H9 (cell line): Measurements from ENCODE around the gene APPL1. TPM values are rescaled to one million over a fixed set of nuclear protein-coding genes. Genes with fewer than 3 reads are reported as not detected.

Experiments
- DNase-seq: peaks from one replicate; pipeline ENCODE4 v3.0.0-alpha.2; 2017
- H2AFZ ChIP-seq: one replicate; pipeline ENCODE4 v1.6.1; 2013; ENCODE audit warnings: mild to moderate bottlenecking, low read length, control low read depth, moderate library complexity
- H2AK5ac ChIP-seq: 2 replicates; pipeline ENCODE4 v1.6.1; 2013; ENCODE audit warnings: low read length, control low read depth, mixed read lengths; ENCODE audit not compliant: insufficient read length
- H2BK120ac ChIP-seq: one replicate; pipeline ENCODE4 v1.6.1; 2013; ENCODE audit warnings: low read depth, mild to moderate bottlenecking, low read length, control low read depth, inconsistent platforms; ENCODE audit not compliant: poor library complexity, severe bottlenecking
- H2BK12ac ChIP-seq: 2 replicates; pipeline ENCODE4 v1.6.1; 2013; ENCODE audit warnings: low read length, control low read depth, mixed read lengths, low read depth; ENCODE audit not compliant: insufficient read length
- H2BK15ac ChIP-seq: 2 replicates; pipeline ENCODE4 v1.6.1; 2013; ENCODE audit warnings: low read depth, low read length, control low read depth
- H2BK20ac ChIP-seq: one replicate; pipeline ENCODE4 v1.6.1; 2013; ENCODE audit warnings: low read depth, mild to moderate bottlenecking, low read length, control low read depth, inconsistent platforms; ENCODE audit not compliant: poor library complexity, severe bottlenecking
- H2BK5ac ChIP-seq: 2 replicates; pipeline ENCODE4 v1.6.1; 2013; ENCODE audit warnings: low read length, control low read depth, mixed read lengths; ENCODE audit not compliant: insufficient read length
- H3K14ac ChIP-seq: 2 replicates; pipeline ENCODE4 v1.6.1; 2013; ENCODE audit warnings: low read length, control low read depth; ENCODE audit not compliant: insufficient read depth
- H3K18ac ChIP-seq: 2 replicates; pipeline ENCODE4 v1.6.1; 2013; ENCODE audit warnings: low read depth, mild to moderate bottlenecking, mixed read lengths, low read length, control low read depth; ENCODE audit not compliant: insufficient read length
- H3K23ac ChIP-seq: 2 replicates; pipeline ENCODE4 v1.6.1; 2013; ENCODE audit warnings: low read length, control low read depth, mixed read lengths, low read depth; ENCODE audit not compliant: insufficient read length
- H3K23me2 ChIP-seq: 2 replicates; pipeline ENCODE4 v1.6.1; 2013; ENCODE audit warnings: low read depth, mild to moderate bottlenecking, mixed read lengths, low read length, control low read depth; ENCODE audit not compliant: insufficient read length, poor library complexity, severe bottlenecking
- H3K27ac ChIP-seq: 2 replicates; pipeline ENCODE4 v1.5.1; 2013; ENCODE audit warnings: low read length, control low read depth, mixed read lengths, low read depth; ENCODE audit not compliant: insufficient read length
- H3K27me3 ChIP-seq: 2 replicates; pipeline ENCODE4 v1.6.1; 2013; ENCODE audit warnings: low read length, control low read depth, inconsistent platforms; ENCODE audit not compliant: insufficient read depth
- H3K4ac ChIP-seq: 2 replicates; pipeline ENCODE4 v1.6.1; 2013; ENCODE audit warnings: low read depth, mild to moderate bottlenecking, control low read depth, inconsistent platforms, low read length, moderate library complexity
- H3K4me1 ChIP-seq: 2 replicates; pipeline ENCODE4 v1.6.1; 2013; ENCODE audit warnings: low read length, control low read depth, inconsistent platforms; ENCODE audit not compliant: insufficient read depth
- H3K4me2 ChIP-seq: 2 replicates; pipeline ENCODE4 v1.6.1; 2013; ENCODE audit warnings: low read length, control low read depth, mixed read lengths; ENCODE audit not compliant: insufficient read length, insufficient read depth
- H3K56ac ChIP-seq: 2 replicates; pipeline ENCODE4 v1.6.1; 2013; ENCODE audit warnings: low read depth, mild to moderate bottlenecking, mixed read lengths, low read length, control low read depth; ENCODE audit not compliant: insufficient read length
- H3K79me1 ChIP-seq: 2 replicates; pipeline ENCODE4 v1.6.1; 2013; ENCODE audit warnings: low read depth, mild to moderate bottlenecking, moderate library complexity, low read length, control low read depth, inconsistent platforms; ENCODE audit not compliant: insufficient read depth, poor library complexity, severe bottlenecking
- H3K79me2 ChIP-seq: 2 replicates; pipeline ENCODE4 v1.6.1; 2013; ENCODE audit warnings: low read length, control low read depth, inconsistent platforms; ENCODE audit not compliant: insufficient read depth
- H3K9ac ChIP-seq: 2 replicates; pipeline ENCODE4 v1.6.1; 2013; ENCODE audit warnings: low read length, control low read depth, mixed read lengths; ENCODE audit not compliant: insufficient read length; ENCODE audit errors: extremely low read depth
- H3K9me3 ChIP-seq: one replicate; pipeline ENCODE4 v1.6.1; 2013; ENCODE audit warnings: low read depth, low read length, inconsistent platforms; ENCODE audit not compliant: control insufficient read depth
- H3T11ph ChIP-seq: one replicate; pipeline ENCODE4 v1.6.1; 2013; ENCODE audit warnings: mild to moderate bottlenecking, low read length, control low read depth, inconsistent platforms
- H4K20me1 ChIP-seq: one replicate; pipeline ENCODE4 v1.6.1; 2013; ENCODE audit not compliant: control insufficient read depth, insufficient read length, insufficient read depth
- H4K5ac ChIP-seq: 2 replicates; pipeline ENCODE4 v1.6.1; 2013; ENCODE audit warnings: low read depth, mild to moderate bottlenecking, mixed read lengths, low read length, control low read depth; ENCODE audit not compliant: insufficient read length
- H4K8ac ChIP-seq: replicated peaks from 2 replicates; pipeline ENCODE4 v1.6.1; 2013; ENCODE audit warnings: low read length, control low read depth, mixed read lengths, low read depth; ENCODE audit not compliant: insufficient read length
- H4K91ac ChIP-seq: 2 replicates; pipeline ENCODE4 v1.6.1; 2013; ENCODE audit warnings: low read depth, mild to moderate bottlenecking, moderate library complexity, mixed read lengths, low read length, control low read depth; ENCODE audit not compliant: insufficient read length
- H3K27ac Mint-ChIP-seq, 3 experiments: 2 replicates in 2 of 3; 3 replicates in 1 of 3; pipeline ENCODE4 v1.8.0; 2020 to 2021; ENCODE audit warnings: mixed read lengths in 3 of 3, mild to moderate bottlenecking in 1 of 3, moderate library complexity in 1 of 3
- H3K27me3 Mint-ChIP-seq: 2 replicates; pipeline ENCODE4 v1.8.0; 2021; ENCODE audit warnings: low read depth, mild to moderate bottlenecking, moderate library complexity, mixed read lengths
- H3K36me3 Mint-ChIP-seq, 3 experiments: 2 replicates in 2 of 3; 3 replicates in 1 of 3; pipeline ENCODE4 v1.8.0; 2020 to 2021; ENCODE audit warnings: low read depth in 3 of 3, mixed read lengths in 3 of 3; ENCODE audit not compliant: insufficient read depth in 1 of 3
- H3K4me1 Mint-ChIP-seq, 2 experiments: 2 replicates each; pipeline ENCODE4 v1.8.0; 2020; ENCODE audit warnings: mixed read lengths in 2 of 2
- H3K4me3 Mint-ChIP-seq, 2 experiments: 2 replicates in 1 of 2; 3 replicates in 1 of 2; pipeline ENCODE4 v1.8.0; 2020 to 2021; ENCODE audit warnings: mild to moderate bottlenecking in 2 of 2, mixed read lengths in 2 of 2, moderate library complexity in 1 of 2
- H3K9me3 Mint-ChIP-seq, 2 experiments: 2 replicates in 1 of 2; 3 replicates in 1 of 2; pipeline ENCODE4 v1.8.0; 2020; ENCODE audit warnings: mild to moderate bottlenecking in 2 of 2, mixed read lengths in 2 of 2, moderate library complexity in 1 of 2
- WGBS: extraction: QIAGEN DNeasy Blood & Tissue Kit; methylation state at CpG from one replicate; pipeline ENCODE4 v1.1.7; 2013; ENCODE audit warnings: missing lambda C conversion rate, low lambda C conversion rate, mixed read lengths; ENCODE audit not compliant: insufficient read length; ENCODE audit errors: extremely low coverage; 5-methylcytosine and 5-hydroxymethylcytosine counted together
- total RNA-seq: library from RNA; stranded (reverse); gene quantifications from 2 replicates; pipeline ENCODE4 v1.2.1, GENCODE V29; 2021
- TF ChIP-seq, protein P1 (sequence below): fragments of 200-600 bp; sonication (generic); conservative IDR thresholded peaks from 3 replicates; pipeline ENCODE4 v1.8.0; 2021; ENCODE audit warnings: antibody characterized with exemption, mild to moderate bottlenecking

Gene APPL1
- total RNA-seq, 1 experiment from 2014 or later = 34.4 TPM

DNA sequence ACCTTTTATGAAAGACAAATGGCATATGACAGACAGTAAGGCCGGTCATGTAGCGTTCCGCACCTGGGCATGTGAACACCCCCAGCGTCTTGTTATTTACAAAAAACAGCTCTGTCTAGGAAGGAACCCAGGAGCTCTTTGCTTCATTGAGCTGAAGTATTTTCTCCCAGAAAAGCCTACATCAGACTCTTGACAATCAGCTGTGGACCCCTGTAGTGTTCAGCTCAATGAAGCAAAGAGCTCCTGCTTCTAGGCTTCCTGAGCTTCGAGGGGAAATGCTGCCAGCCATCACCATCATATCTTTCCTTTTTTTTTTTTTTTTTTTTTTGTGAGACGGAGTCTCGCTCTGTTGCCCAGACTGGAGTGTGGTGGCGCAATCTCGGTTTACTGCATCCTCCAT, 60.9 kb downstream of the APPL1 start:
- Mint-ChIP-seq H3K9me3 (peaks cover 6 to 7% of the 10 kb centered on the region in 2 experiments; a peak in 3 of 5 replicates), H3K36me3 (peaks cover 0 to 7% (median 0%) of the 10 kb centered on the region in 3 experiments; a peak in 2 of 7 replicates), H3K4me1 (no peaks in the 10 kb centered on the region), H3K27me3 (no peaks in the 10 kb centered on the region), H3K4me3 (no peak overlapping the region), H3K27ac (no peak overlapping the region)
- no peak overlapping the region for H3K9ac ChIP-seq
- H3K4me1 ChIP-seq = no peaks in the 10 kb centered on the region
- no peaks in the 10 kb centered on the region for H3K79me2 ChIP-seq
- no peak overlapping the region for H2BK20ac ChIP-seq
- TF ChIP-seq, protein P1, sequence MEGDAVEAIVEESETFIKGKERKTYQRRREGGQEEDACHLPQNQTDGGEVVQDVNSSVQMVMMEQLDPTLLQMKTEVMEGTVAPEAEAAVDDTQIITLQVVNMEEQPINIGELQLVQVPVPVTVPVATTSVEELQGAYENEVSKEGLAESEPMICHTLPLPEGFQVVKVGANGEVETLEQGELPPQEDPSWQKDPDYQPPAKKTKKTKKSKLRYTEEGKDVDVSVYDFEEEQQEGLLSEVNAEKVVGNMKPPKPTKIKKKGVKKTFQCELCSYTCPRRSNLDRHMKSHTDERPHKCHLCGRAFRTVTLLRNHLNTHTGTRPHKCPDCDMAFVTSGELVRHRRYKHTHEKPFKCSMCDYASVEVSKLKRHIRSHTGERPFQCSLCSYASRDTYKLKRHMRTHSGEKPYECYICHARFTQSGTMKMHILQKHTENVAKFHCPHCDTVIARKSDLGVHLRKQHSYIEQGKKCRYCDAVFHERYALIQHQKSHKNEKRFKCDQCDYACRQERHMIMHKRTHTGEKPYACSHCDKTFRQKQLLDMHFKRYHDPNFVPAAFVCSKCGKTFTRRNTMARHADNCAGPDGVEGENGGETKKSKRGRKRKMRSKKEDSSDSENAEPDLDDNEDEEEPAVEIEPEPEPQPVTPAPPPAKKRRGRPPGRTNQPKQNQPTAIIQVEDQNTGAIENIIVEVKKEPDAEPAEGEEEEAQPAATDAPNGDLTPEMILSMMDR = no peak
- H3K4me2 ChIP-seq = no peak overlapping the region
- H2BK12ac ChIP-seq = no peak overlapping the region
- no peak overlapping the region for H2AK5ac ChIP-seq
- no peak overlapping the region for H3K23ac ChIP-seq
- no peak overlapping the region for H3T11ph ChIP-seq
- H3K4ac ChIP-seq = no peak overlapping the region
- H4K5ac ChIP-seq = no peak overlapping the region
- no peak for DNase-seq
- no peak overlapping the region for H3K14ac ChIP-seq
- H4K91ac ChIP-seq = no peak overlapping the region
- H2BK5ac ChIP-seq = no peak overlapping the region
- H3K23me2 ChIP-seq = no peaks in the 10 kb centered on the region
- no peak overlapping the region for H3K18ac ChIP-seq
- WGBS = no CpG with 5 or more reads among the region's 9 CpGs
- no peak overlapping the region for H4K8ac ChIP-seq
- H3K27me3 ChIP-seq = no peaks in the 10 kb centered on the region
- no peaks in the 10 kb centered on the region for H3K79me1 ChIP-seq
- no peak overlapping the region for H3K56ac ChIP-seq
- H2BK120ac ChIP-seq = no peak overlapping the region
- H2AFZ ChIP-seq = no peak overlapping the region
- no peak overlapping the region for H3K27ac ChIP-seq
- H3K9me3 ChIP-seq = no peaks in the 10 kb centered on the region
- H2BK15ac ChIP-seq = no peak overlapping the region
- H4K20me1 ChIP-seq = no peaks in the 10 kb centered on the region
